Sigmoid colon (tissue), 7 donors: ENCODE data around the gene NCOR2. TPM values are rescaled to one million over a fixed set of nuclear protein-coding genes. Genes with fewer than 3 reads are reported as not detected.

Source experiments
- DNase-seq: peaks from one replicate; pipeline ENCODE4 v3.0.0-alpha.2; 2019
- H3K27ac ChIP-seq, 4 donors: fragments of 200-600 bp; sonication (generic); one replicate each; pipeline ENCODE4 v1.5.1; 2016 to 2019; ENCODE audit warnings: mild to moderate bottlenecking in 1 of 4
- H3K27me3 ChIP-seq, 3 donors: fragments of 200-600 bp; sonication (generic); one replicate each; pipeline ENCODE4 v1.5.1; 2019; ENCODE audit warnings: mild to moderate bottlenecking in 1 of 3
- H3K36me3 ChIP-seq, 4 donors: fragments of 200-600 bp; sonication (generic); one replicate each; pipeline ENCODE4 v1.5.1; 2016 to 2019
- H3K4me1 ChIP-seq, 4 donors: fragments of 200-600 bp; sonication (generic); one replicate each; pipeline ENCODE4 v1.5.1; 2017 to 2019
- H3K4me3 ChIP-seq, 4 donors: fragments of 200-600 bp; sonication (generic); one replicate each; pipeline ENCODE4 v1.5.1; 2017 to 2019; ENCODE audit warnings: mild to moderate bottlenecking in 2 of 4, moderate library complexity in 1 of 4
- H3K9me3 ChIP-seq, 4 donors: fragments of 200-600 bp in 3 of 4; sonication (generic) in 3 of 4; one replicate each; pipeline versions ENCODE4 v1.5.1 to v1.6.1; 2013 to 2019
- CTCF ChIP-seq, 4 experiments: fragments of 450-650 bp in 3 of 4; fragments of 200-600 bp in 1 of 4; IDR thresholded peaks; one replicate each; pipeline ENCODE4 v1.5.1; 2016 to 2019; ENCODE audit warnings: antibody characterized with exemption in 4 of 4, mild to moderate bottlenecking in 3 of 4, moderate library complexity in 2 of 4
- EP300 ChIP-seq, 4 donors: sonication (generic); formaldehyde crosslinking; IDR thresholded peaks; one replicate each; pipeline ENCODE4 v1.6.1; 2017; ENCODE audit warnings: antibody characterized with exemption in 4 of 4
- POLR2A ChIP-seq, 2 donors: fragments of 450-650 bp; IDR thresholded peaks; one replicate each; pipeline ENCODE4 v1.6.1; 2016; ENCODE audit warnings: antibody characterized with exemption in 2 of 2, mild to moderate bottlenecking in 2 of 2, moderate library complexity in 2 of 2
- POLR2AphosphoS5 ChIP-seq, 4 donors: sonication (generic); formaldehyde crosslinking; IDR thresholded peaks; one replicate each; pipeline ENCODE4 v1.6.1; 2017; ENCODE audit warnings: antibody characterized with exemption in 4 of 4
- WGBS, 2 donors: extraction: QIAGEN DNeasy Blood & Tissue Kit; methylation state at CpG; one replicate each; pipeline ENCODE4 v1.1.7; 2013; 5-methylcytosine and 5-hydroxymethylcytosine counted together
- intact Hi-C: fragments of 100-400 bp; cut with DNase I; formaldehyde crosslinking; loops from one replicate; pipeline ENCODE4 v1.15.1; 2023
- polyA plus RNA-seq, 3 donors: library from polyadenylated mRNA; stranded (reverse); fragments of 200-250 nt; gene quantifications; one replicate each; pipeline ENCODE4 v1.2.3, GENCODE V29; 2013
- total RNA-seq, 4 donors: library from RNA; depleted of rRNA; stranded (reverse); fragments of >200 nt; gene quantifications; one replicate each; pipeline ENCODE4 v1.1.0, GENCODE V29; 2016
- donor health status: healthy with polysubstance abuse.
- donor health status: Bipolar disorder and iron deficiency.
- donor health status: healthy.

NCOR2 gene
- total and polyA plus RNA-seq, 7 donors: 18.6 to 134 (median 47.9) TPM

DNA sequence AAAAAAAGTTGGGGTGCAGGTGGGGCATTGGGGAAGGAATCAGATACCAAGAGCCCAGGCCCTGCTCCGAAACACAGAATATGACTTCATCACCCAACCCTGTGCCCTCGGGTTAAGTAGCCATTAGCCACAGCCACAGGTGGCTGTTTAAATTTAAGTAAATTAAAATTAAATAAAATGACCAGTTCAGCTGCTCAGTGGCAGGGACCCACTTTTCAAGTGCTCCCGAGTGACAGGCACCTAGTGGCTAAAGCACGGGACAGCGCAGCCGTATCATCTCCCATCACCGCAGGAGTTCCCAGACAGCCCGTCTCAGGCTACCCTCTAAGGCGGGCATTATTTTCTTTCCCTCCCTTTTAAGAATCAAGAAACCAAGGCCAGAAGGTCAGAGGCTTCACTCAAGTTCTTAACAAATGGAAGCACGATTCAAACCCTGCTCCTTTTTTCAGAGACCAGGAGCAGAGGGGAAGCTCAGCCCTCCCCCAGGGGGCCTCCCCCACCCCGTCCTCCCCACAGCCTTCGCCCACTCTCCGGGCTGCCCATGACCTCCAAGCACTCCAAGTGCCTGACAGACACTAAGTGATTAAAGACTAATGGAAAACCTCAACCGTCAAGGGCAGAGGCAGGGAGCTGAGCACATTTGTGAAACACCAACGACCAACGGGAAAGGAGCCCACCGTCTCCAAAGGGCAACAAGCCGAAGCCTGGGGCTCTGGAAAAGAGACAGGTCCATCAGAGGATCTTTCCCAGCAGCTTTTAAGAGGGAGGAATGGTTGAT, 5.2 kb downstream of the NCOR2 start:
- H3K27ac ChIP-seq: peak overlapping the region; percentile 97 to 100 (median 99)
- H3K9me3 ChIP-seq: no peaks in the 10 kb centered on the region
- no peak overlapping the region for H3K4me3 ChIP-seq
- TF ChIP-seq POLR2A (IDR thresholded peaks at IDR 0.05) (no peak), EP300 (IDR thresholded peaks at IDR 0.05) (no peak), POLR2AphosphoS5 (IDR thresholded peaks at IDR 0.05) (no peak), CTCF (IDR thresholded peaks at IDR 0.05) (no peak)
- H3K36me3 ChIP-seq: no peaks in the 10 kb centered on the region
- H3K4me1 ChIP-seq: peaks cover 0 to 81% (median 75%) of the 10 kb centered on the region in 4 donors
- H3K27me3 ChIP-seq: no peaks in the 10 kb centered on the region
- WGBS, 2 donors: 81 to 88% methylated on average over 18 of the region's 18 CpGs
- intact Hi-C loops: no loop called here
- DNase-seq: no peak

- TF ChIP-seq POLR2AphosphoS5 (IDR thresholded peaks at IDR 0.05) (no peak), EP300 (IDR thresholded peaks at IDR 0.05) (no peak), POLR2A (IDR thresholded peaks at IDR 0.05) (no peak), CTCF (IDR thresholded peaks at IDR 0.05) (no peak)
- no peak overlapping the region for H3K4me3 ChIP-seq
- no peaks in the 10 kb centered on the region for H3K9me3 ChIP-seq
- WGBS, 2 donors: 68 to 75% methylated on average over 10 of the region's 10 CpGs
- no peak for DNase-seq
- no peaks in the 10 kb centered on the region for H3K36me3 ChIP-seq
- peaks cover 0 to 91% (median 85%) of the 10 kb centered on the region in 4 donors for H3K4me1 ChIP-seq
- intact Hi-C loops: no loop called here
- no peaks in the 10 kb centered on the region for H3K27me3 ChIP-seq
- H3K27ac ChIP-seq: peak overlapping the region in 3 of 4 donors; percentile 97 to 100 (median 100)
These were observed 6.2 kb downstream of the NCOR2 start for GRCh38 chr12:124561231-124561630.

GRCh38 chr12:124560146-124560890, 7.1 kb downstream of the NCOR2 start:
- 85 to 86% methylated on average over 21 of the region's 21 CpGs for WGBS, 2 donors
- intact Hi-C loops: no loop called here
- peaks cover 0 to 92% (median 86%) of the 10 kb centered on the region in 4 donors for H3K4me1 ChIP-seq

More at GRCh38 chr12:124560146-124560890, 7.1 kb downstream of the NCOR2 start:
- no peaks in the 10 kb centered on the region for H3K36me3 ChIP-seq
- no peak for TF ChIP-seq POLR2A (IDR thresholded peaks at IDR 0.05)
- TF ChIP-seq CTCF (IDR thresholded peaks at IDR 0.05): no peak
- no peak for TF ChIP-seq POLR2AphosphoS5 (IDR thresholded peaks at IDR 0.05)
- no peak for TF ChIP-seq EP300 (IDR thresholded peaks at IDR 0.05)
- no peaks in the 10 kb centered on the region for H3K9me3 ChIP-seq
- peak overlapping the region in 3 of 4 donors; percentile 17 to 100 (median 100) for H3K27ac ChIP-seq
- H3K4me3 ChIP-seq: no peak overlapping the region
- DNase-seq: no peak
- H3K27me3 ChIP-seq: no peaks in the 10 kb centered on the region
